Gastroesophageal sphincter (tissue), 3 donors: ENCODE data around the gene NLK.

Source experiments
- CTCF ChIP-seq, 4 experiments: fragments of 200-600 bp in 2 of 4; fragments of 450-650 bp in 2 of 4; sonication (generic) in 1 of 4; IDR thresholded peaks; one replicate each; pipeline ENCODE4 v1.5.1; 2017 to 2019; ENCODE audit warnings: antibody characterized with exemption in 4 of 4, mild to moderate bottlenecking in 2 of 4, moderate library complexity in 2 of 4
- EP300 ChIP-seq: sonication (generic); formaldehyde crosslinking; IDR thresholded peaks from one replicate; pipeline ENCODE4 v1.6.1; 2017; ENCODE audit warnings: antibody characterized with exemption, mild to moderate bottlenecking
- POLR2A ChIP-seq, 2 donors: fragments of 450-650 bp; IDR thresholded peaks; one replicate each; pipeline ENCODE4 v1.6.1; 2017; ENCODE audit warnings: antibody characterized with exemption in 2 of 2, mild to moderate bottlenecking in 2 of 2, moderate library complexity in 1 of 2
- POLR2AphosphoS5 ChIP-seq: sonication (generic); formaldehyde crosslinking; IDR thresholded peaks from one replicate; pipeline ENCODE4 v1.6.1; 2017; ENCODE audit warnings: antibody characterized with exemption

- no peak for TF ChIP-seq POLR2A (IDR thresholded peaks at IDR 0.05)
- TF ChIP-seq POLR2AphosphoS5 = no peak
- no peak for TF ChIP-seq CTCF (IDR thresholded peaks at IDR 0.05)
- no peak for TF ChIP-seq EP300
Observed at GRCh38 chr17:28119560-28119959, 77.1 kb downstream of the NLK start.
